HepG2 (cell line): Measurements from ENCODE around the gene SMARCB1. TPM values are rescaled to one million over a fixed set of nuclear protein-coding genes. Genes with fewer than 3 reads are reported as not detected.
A peak's percentile ranks its signal among the peaks of the same experiment; 100 is the strongest.

Experiments used
- AGO2 ChIP-seq: fragments of 200-400 bp; formaldehyde crosslinking; optimal IDR thresholded peaks from 2 replicates; pipeline ENCODE3; 2017; ENCODE audit warnings: mild to moderate bottlenecking, low read depth, low read length, moderate library complexity
- CAMTA2 ChIP-seq: sonication (generic); formaldehyde crosslinking; IDR thresholded peaks from 2 replicates; pipeline ENCODE4 v1.4.0; 2020; ENCODE audit warnings: mild to moderate bottlenecking, missing genetic modification reagents, borderline replicate concordance
- CTCF ChIP-seq: sonication (generic); formaldehyde crosslinking; IDR thresholded peaks from 2 replicates; pipeline ENCODE4 v1.5.0; 2020; ENCODE audit warnings: mild to moderate bottlenecking, missing genetic modification reagents, moderate library complexity
- ETS1 ChIP-seq: sonication (generic); formaldehyde crosslinking; IDR thresholded peaks from 2 replicates; pipeline ENCODE4 v1.4.0; 2020; ENCODE audit warnings: missing genetic modification reagents
- GPN1 ChIP-seq: sonication (generic); formaldehyde crosslinking; IDR thresholded peaks from 2 replicates; pipeline ENCODE4 v1.5.1; 2020; ENCODE audit warnings: missing genetic modification reagents, borderline replicate concordance
- JUN ChIP-seq: sonication (generic); formaldehyde crosslinking; IDR thresholded peaks from 2 replicates; pipeline ENCODE4 v1.4.0; 2020; ENCODE audit warnings: mild to moderate bottlenecking, missing genetic modification reagents
- KDM1A ChIP-seq: IDR thresholded peaks from 2 replicates; pipeline ENCODE4 v1.6.1; 2016; ENCODE audit warnings: missing compliant biosample characterization
- KDM5B ChIP-seq: sonication (generic); formaldehyde crosslinking; IDR thresholded peaks from 2 replicates; pipeline ENCODE4 v1.4.0; 2020; ENCODE audit warnings: missing genetic modification reagents, mild to moderate bottlenecking, borderline replicate concordance
- PCBP1 ChIP-seq: fragments of 200-400 bp; formaldehyde crosslinking; IDR thresholded peaks from 2 replicates; pipeline ENCODE4 v1.6.1; 2017; ENCODE audit warnings: mild to moderate bottlenecking, low read depth, low read length, borderline replicate concordance
- SAP130 ChIP-seq: IDR thresholded peaks from 2 replicates; pipeline ENCODE4 v1.6.1; 2016; ENCODE audit warnings: low read depth
- SNAI1 ChIP-seq: sonication (generic); formaldehyde crosslinking; IDR thresholded peaks from 2 replicates; pipeline ENCODE4 v1.5.0; 2020; ENCODE audit warnings: mild to moderate bottlenecking, missing genetic modification reagents, borderline replicate concordance
- SNAPC5 ChIP-seq: sonication (generic); formaldehyde crosslinking; IDR thresholded peaks from 2 replicates; pipeline ENCODE4 v1.8.1; 2023; ENCODE audit warnings: mild to moderate bottlenecking, missing genetic modification reagents, borderline replicate concordance
- THAP7 ChIP-seq: sonication (generic); formaldehyde crosslinking; IDR thresholded peaks from 2 replicates; pipeline ENCODE4 v1.8.1; 2023; ENCODE audit warnings: mild to moderate bottlenecking, missing genetic modification reagents
- TP53 ChIP-seq: sonication (generic); formaldehyde crosslinking; conservative IDR thresholded peaks from 2 replicates; pipeline ENCODE4 v1.4.0; 2020; ENCODE audit warnings: missing genetic modification reagents
- ZBTB37 ChIP-seq: sonication (generic); formaldehyde crosslinking; IDR thresholded peaks from 2 replicates; pipeline ENCODE4 v1.4.0; 2020; ENCODE audit warnings: mild to moderate bottlenecking, missing genetic modification reagents
- ZBTB7B ChIP-seq: sonication (generic); formaldehyde crosslinking; IDR thresholded peaks from 2 replicates; pipeline ENCODE4 v1.4.0; 2020; ENCODE audit warnings: missing genetic modification reagents
- ZNF225 ChIP-seq: sonication (generic); formaldehyde crosslinking; IDR thresholded peaks from 2 replicates; pipeline ENCODE4 v1.4.0; 2020; ENCODE audit warnings: mild to moderate bottlenecking, missing genetic modification reagents
- ZNF337 ChIP-seq: sonication (generic); formaldehyde crosslinking; IDR thresholded peaks from 2 replicates; pipeline ENCODE4 v1.5.1; 2020; ENCODE audit warnings: missing genetic modification reagents, low read depth, mild to moderate bottlenecking, borderline replicate concordance
- ZNF543 ChIP-seq: sonication (generic); formaldehyde crosslinking; IDR thresholded peaks from 2 replicates; pipeline ENCODE4 v1.4.0; 2020; ENCODE audit warnings: mild to moderate bottlenecking, missing genetic modification reagents
- ZNF547 ChIP-seq: sonication (generic); formaldehyde crosslinking; IDR thresholded peaks from 2 replicates; pipeline ENCODE4 v1.5.1; 2020; ENCODE audit warnings: mild to moderate bottlenecking, missing genetic modification reagents
- ZNF720 ChIP-seq: sonication (generic); formaldehyde crosslinking; IDR thresholded peaks from 2 replicates; pipeline ENCODE4 v1.4.0; 2020; ENCODE audit warnings: missing genetic modification reagents
- ZNF746 ChIP-seq: sonication (generic); formaldehyde crosslinking; IDR thresholded peaks from 2 replicates; pipeline ENCODE4 v1.8.0; 2022; ENCODE audit warnings: mild to moderate bottlenecking, missing genetic modification reagents
- ZNF790 ChIP-seq: sonication (generic); formaldehyde crosslinking; IDR thresholded peaks from 2 replicates; pipeline ENCODE4 v1.8.0; 2022; ENCODE audit warnings: missing genetic modification reagents, mild to moderate bottlenecking, borderline replicate concordance
- polyA plus RNA-seq, 8 experiments: library from polyadenylated mRNA; depleted of rRNA in 3 of 8; stranded (reverse) in 7 of 8; unstranded in 1 of 8; fragments of >200 nt; fragmentation: Illumina TruSeq in 4 of 8; extraction: Trizol in 4 of 8; gene quantifications; 2 replicates each; pipeline versions ENCODE4 v1.2.1 to v1.2.3, GENCODE V29; 2011 to 2016; ENCODE audit warnings: low read depth in 4 of 8, missing spikeins in 1 of 8, mixed read lengths in 1 of 8; ENCODE audit not compliant: insufficient read depth in 1 of 8
- total RNA-seq, 5 experiments: library from RNA; depleted of rRNA; stranded (reverse); fragments of >200 nt; fragmentation: Illumina TruSeq; extraction: Trizol; gene quantifications; 2 replicates each; pipeline ENCODE4 v1.2.3, GENCODE V29; 2016; ENCODE audit warnings: low read depth in 1 of 5

Gene SMARCB1
- total and polyA plus RNA-seq, 2 of the 13 experiments (the other 11 are each of a cell fraction or from before 2014, with no cell fraction given), result 74.0 to 166 TPM

- TF ChIP-seq ZNF543 (CRISPR knock-in tag) (no peak), ZNF790 (CRISPR knock-in tag) (no peak; the same call in 1 of the 2 replicates), ZNF337 (CRISPR knock-in tag) (no peak), SAP130 (CRISPR knock-in tag) (peak; percentile 77), ZNF547 (CRISPR knock-in tag) (peak; percentile 70; the same call in 1 of the 2 replicates), TP53 (no peak), ZNF720 (CRISPR knock-in tag) (no peak), ZBTB37 (no peak), KDM5B (CRISPR knock-in tag) (no peak), CTCF (CRISPR knock-in tag) (peak; percentile 19), JUN (CRISPR knock-in tag) (no peak), CAMTA2 (CRISPR knock-in tag) (no peak), THAP7 (no peak), KDM1A (CRISPR knock-in tag) (no peak), ZBTB7B (CRISPR knock-in tag) (0 out of 2 replicates have a peak, but pooled peaks have one; percentile 26), SNAI1 (no peak), ZNF225 (CRISPR knock-in tag) (peak; percentile 78), AGO2 (no peak), SNAPC5 (CRISPR knock-in tag) (no peak), ETS1 (CRISPR knock-in tag) (no peak; the same call in 1 of the 2 replicates), GPN1 (CRISPR knock-in tag) (no peak), PCBP1 (no peak), ZNF746 (no peak)
These were observed 71.1 kb downstream of the SMARCB1 start, which contains the start of gene SLC2A11 (continued) for GRCh38 chr22:23857606-23858483.
